GM23338 (cell line): ENCODE results near the gene NDUFA6. TPM values are rescaled to one million over a fixed set of nuclear protein-coding genes. Genes with fewer than 3 reads are reported as not detected.
A peak's percentile ranks its signal among the peaks of the same experiment; 100 is the strongest.

ENCODE experiments used
- ATAC-seq: fragments of 200-7000 bp; cut with Tn5 transposase; 3 replicates; pipeline ENCODE4 v1.9.1; 2020
- DNase-seq: peaks from one replicate; pipeline ENCODE4 v3.0.0-alpha.2; 2015; ENCODE audit warnings: low spot score
- H2AFZ ChIP-seq: fragments of 200-600 bp; sonication (generic); 2 replicates; pipeline ENCODE4 v1.8.0; 2016; ENCODE audit warnings: antibody characterized with exemption, mild to moderate bottlenecking, moderate library complexity
- H3F3A ChIP-seq: fragments of 200-600 bp; sonication (generic); replicated peaks from 2 replicates; pipeline ENCODE4 v1.8.0; 2017; ENCODE audit warnings: antibody characterized with exemption, mixed run types, low read depth
- H3K27ac ChIP-seq: fragments of 200-600 bp; sonication (generic); 2 replicates; pipeline ENCODE4 v1.6.1; 2016; ENCODE audit warnings: low read depth
- H3K27me3 ChIP-seq: fragments of 200-600 bp; sonication (generic); 2 replicates; pipeline ENCODE4 v1.8.0; 2016; ENCODE audit warnings: mild to moderate bottlenecking, mixed run types, moderate library complexity; ENCODE audit not compliant: insufficient read depth
- H3K36me3 ChIP-seq: fragments of 200-600 bp; sonication (generic); 2 replicates; pipeline ENCODE4 v1.8.0; 2016; ENCODE audit warnings: mild to moderate bottlenecking; ENCODE audit not compliant: insufficient read depth
- H3K4me1 ChIP-seq: fragments of 200-600 bp; sonication (generic); 2 replicates; pipeline ENCODE4 v1.8.0; 2016; ENCODE audit warnings: mild to moderate bottlenecking, moderate library complexity; ENCODE audit not compliant: insufficient read depth
- H3K4me2 ChIP-seq: fragments of 200-600 bp; sonication (generic); 2 replicates; pipeline ENCODE4 v1.7.1; 2017; ENCODE audit warnings: mixed run types
- H3K4me3 ChIP-seq: fragments of 200-600 bp; sonication (generic); 2 replicates; pipeline ENCODE4 v1.6.1; 2016; ENCODE audit warnings: mixed run types
- H3K79me2 ChIP-seq: fragments of 200-600 bp; sonication (generic); replicated peaks from 2 replicates; pipeline ENCODE4 v1.8.0; 2017; ENCODE audit warnings: mild to moderate bottlenecking; ENCODE audit not compliant: insufficient read depth
- H3K9me2 ChIP-seq: fragments of 200-600 bp; sonication (generic); 2 replicates; pipeline ENCODE4 v1.8.0; 2017; ENCODE audit not compliant: insufficient read depth
- H4K20me1 ChIP-seq: fragments of 200-600 bp; sonication (generic); replicated peaks from 2 replicates; pipeline ENCODE4 v1.8.0; 2017; ENCODE audit warnings: mild to moderate bottlenecking; ENCODE audit not compliant: insufficient read depth
- H3K27ac Mint-ChIP-seq: 2 replicates; pipeline ENCODE4 v1.8.0; 2020; ENCODE audit warnings: inconsistent platforms, mild to moderate bottlenecking, moderate library complexity, mixed read lengths
- H3K27me3 Mint-ChIP-seq: 3 replicates; pipeline ENCODE4 v1.8.0; 2022; ENCODE audit warnings: low read depth, mild to moderate bottlenecking, moderate library complexity, mixed read lengths, inconsistent platforms; ENCODE audit not compliant: insufficient read depth, poor library complexity
- H3K36me3 Mint-ChIP-seq: 3 replicates; pipeline ENCODE4 v1.8.0; 2021; ENCODE audit warnings: low read depth, mild to moderate bottlenecking, inconsistent platforms, moderate library complexity, mixed read lengths
- H3K4me1 Mint-ChIP-seq: 3 replicates; pipeline ENCODE4 v1.8.0; 2020; ENCODE audit warnings: mild to moderate bottlenecking, inconsistent platforms, mixed read lengths
- H3K4me3 Mint-ChIP-seq: 3 replicates; pipeline ENCODE4 v1.8.0; 2021; ENCODE audit warnings: moderate library complexity, mild to moderate bottlenecking, inconsistent platforms, mixed read lengths
- H3K9me3 Mint-ChIP-seq: 3 replicates; pipeline ENCODE4 v1.8.0; 2020; ENCODE audit warnings: moderate library complexity, mild to moderate bottlenecking, inconsistent platforms, mixed read lengths
- EZH2phosphoT487 ChIP-seq: fragments of 200-600 bp; sonication (generic); IDR thresholded peaks from one replicate; pipeline ENCODE4 v1.8.1; 2018; ENCODE audit warnings: antibody characterized with exemption; ENCODE audit not compliant: unreplicated experiment
- JUNB ChIP-seq: IDR thresholded peaks from one replicate; pipeline ENCODE4 v1.6.1; 2016; ENCODE audit warnings: antibody characterized with exemption; ENCODE audit not compliant: unreplicated experiment
- NANOG ChIP-seq: IDR thresholded peaks from 2 replicates; pipeline ENCODE4 v1.6.1; 2016; ENCODE audit warnings: antibody characterized with exemption, borderline replicate concordance
- POLR2AphosphoS5 ChIP-seq: IDR thresholded peaks from 2 replicates; pipeline ENCODE4 v1.6.1; 2016; ENCODE audit warnings: antibody characterized with exemption, low read depth
- STAT1 ChIP-seq: IDR thresholded peaks from one replicate; pipeline ENCODE4 v1.6.1; 2016; ENCODE audit warnings: antibody characterized with exemption; ENCODE audit not compliant: unreplicated experiment
- ZNF114 ChIP-seq: fragments of 250-450 bp; sonication (Bioruptor Pico); IDR thresholded peaks from 2 replicates; pipeline ENCODE4 v1.5.0; 2020; ENCODE audit warnings: mild to moderate bottlenecking, moderate library complexity
- ZNF331 ChIP-seq: fragments of 250-450 bp; sonication (Bioruptor Pico); IDR thresholded peaks from 2 replicates; pipeline ENCODE4 v1.5.0; 2020; ENCODE audit warnings: low read depth, mild to moderate bottlenecking, moderate library complexity
- polyA plus RNA-seq: library from polyadenylated mRNA; unstranded; fragments of >200 nt; fragmentation: Nextera tagmentation; extraction: Ambion mirVana; gene quantifications from 2 replicates; pipeline ENCODE4 v1.2.1, GENCODE V29; 2016
- total RNA-seq: library from RNA; depleted of rRNA; stranded (reverse); fragments of >200 nt; shearing (Covaris generic); gene quantifications from 2 replicates; pipeline ENCODE4 v1.2.3, GENCODE V29; 2014
- TF ChIP-seq, protein P1 (sequence below): IDR thresholded peaks from one replicate; pipeline ENCODE4 v1.6.1; 2018; ENCODE audit warnings: antibody characterized with exemption; ENCODE audit not compliant: unreplicated experiment
- TF ChIP-seq, protein P2 (sequence below): IDR thresholded peaks from 2 replicates; pipeline ENCODE4 v1.6.1; 2016; ENCODE audit warnings: antibody characterized with exemption
- TF ChIP-seq, protein P3 (sequence below), 2 experiments: fragments of 200-600 bp in 1 of 2; sonication (generic) in 1 of 2; conservative IDR thresholded peaks; 2 replicates each; pipeline versions ENCODE4 v1.5.1 to v1.6.1; 2016 to 2017; ENCODE audit warnings: antibody characterized with exemption in 2 of 2, low read depth in 2 of 2, mild to moderate bottlenecking in 2 of 2, moderate library complexity in 1 of 2
- TF ChIP-seq, protein P4 (sequence below): fragments of 250-450 bp; sonication (Bioruptor Pico); IDR thresholded peaks from 2 replicates; pipeline ENCODE4 v1.5.0; 2020; ENCODE audit warnings: mild to moderate bottlenecking, moderate library complexity

NDUFA6 gene
- total and polyA plus RNA-seq, 2 experiments from 2014 or later, result 69.8 to 433 TPM

DNA sequence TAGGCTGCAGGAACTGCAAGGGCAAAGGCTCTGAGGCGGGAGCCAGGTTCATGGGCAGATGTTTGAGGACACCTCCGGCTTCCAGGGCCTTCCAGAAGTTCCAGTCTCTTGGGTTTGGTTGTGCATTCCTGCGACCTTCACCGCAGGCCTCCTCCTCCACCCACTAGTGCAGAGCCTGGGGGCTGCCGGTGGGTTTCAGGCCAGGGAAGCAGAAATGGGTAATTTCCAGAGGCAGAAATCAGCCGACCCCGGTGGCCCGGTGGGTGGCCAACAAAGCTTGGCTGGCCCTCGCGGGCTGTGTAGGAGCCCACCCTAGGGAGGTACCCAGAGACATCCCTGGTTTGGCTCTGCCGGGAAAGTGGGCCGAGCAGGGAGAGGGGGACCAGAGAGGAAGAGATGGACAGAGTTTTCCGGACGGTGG is 16.9 kb downstream of the NDUFA6 start:
- Mint-ChIP-seq H3K4me3 (peak overlapping the region; percentile 64), H3K27ac (no peak overlapping the region), H3K27me3 (peaks cover 27% of the 10 kb centered on the region), H3K9me3 (no peaks in the 10 kb centered on the region; the same call in 2 of the 3 replicates), H3K36me3 (peaks cover 2% of the 10 kb centered on the region; the same call in 1 of the 3 replicates), H3K4me1 (peaks cover 26% of the 10 kb centered on the region)
- DNase-seq (no peak), ATAC-seq (no peak)
- Histone ChIP-seq H3K9me2 (no peaks in the 10 kb centered on the region), H3K4me3 (peak overlapping the region; percentile 57), H3K79me2 (no peaks in the 10 kb centered on the region; the same call in 1 of the 2 replicates), H3K36me3 (no peaks in the 10 kb centered on the region), H3K4me2 (peak overlapping the region; percentile 83), H4K20me1 (no peaks in the 10 kb centered on the region), H3F3A (peaks cover 21% of the 10 kb centered on the region), H3K27ac (no peak overlapping the region), H2AFZ (peak overlapping the region; percentile 80; the same call in 1 of the 2 replicates), H3K27me3 (peaks cover 11% of the 10 kb centered on the region), H3K4me1 (peaks cover 37% of the 10 kb centered on the region)
- TF ChIP-seq, protein P1, sequence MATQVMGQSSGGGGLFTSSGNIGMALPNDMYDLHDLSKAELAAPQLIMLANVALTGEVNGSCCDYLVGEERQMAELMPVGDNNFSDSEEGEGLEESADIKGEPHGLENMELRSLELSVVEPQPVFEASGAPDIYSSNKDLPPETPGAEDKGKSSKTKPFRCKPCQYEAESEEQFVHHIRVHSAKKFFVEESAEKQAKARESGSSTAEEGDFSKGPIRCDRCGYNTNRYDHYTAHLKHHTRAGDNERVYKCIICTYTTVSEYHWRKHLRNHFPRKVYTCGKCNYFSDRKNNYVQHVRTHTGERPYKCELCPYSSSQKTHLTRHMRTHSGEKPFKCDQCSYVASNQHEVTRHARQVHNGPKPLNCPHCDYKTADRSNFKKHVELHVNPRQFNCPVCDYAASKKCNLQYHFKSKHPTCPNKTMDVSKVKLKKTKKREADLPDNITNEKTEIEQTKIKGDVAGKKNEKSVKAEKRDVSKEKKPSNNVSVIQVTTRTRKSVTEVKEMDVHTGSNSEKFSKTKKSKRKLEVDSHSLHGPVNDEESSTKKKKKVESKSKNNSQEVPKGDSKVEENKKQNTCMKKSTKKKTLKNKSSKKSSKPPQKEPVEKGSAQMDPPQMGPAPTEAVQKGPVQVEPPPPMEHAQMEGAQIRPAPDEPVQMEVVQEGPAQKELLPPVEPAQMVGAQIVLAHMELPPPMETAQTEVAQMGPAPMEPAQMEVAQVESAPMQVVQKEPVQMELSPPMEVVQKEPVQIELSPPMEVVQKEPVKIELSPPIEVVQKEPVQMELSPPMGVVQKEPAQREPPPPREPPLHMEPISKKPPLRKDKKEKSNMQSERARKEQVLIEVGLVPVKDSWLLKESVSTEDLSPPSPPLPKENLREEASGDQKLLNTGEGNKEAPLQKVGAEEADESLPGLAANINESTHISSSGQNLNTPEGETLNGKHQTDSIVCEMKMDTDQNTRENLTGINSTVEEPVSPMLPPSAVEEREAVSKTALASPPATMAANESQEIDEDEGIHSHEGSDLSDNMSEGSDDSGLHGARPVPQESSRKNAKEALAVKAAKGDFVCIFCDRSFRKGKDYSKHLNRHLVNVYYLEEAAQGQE, result no peak
- TF ChIP-seq ZNF331 (CRISPR knock-in tag) (no peak), POLR2AphosphoS5 (no peak), NANOG (no peak), ZNF114 (no peak), STAT1 (no peak), JUNB (no peak), EZH2phosphoT487 (no peak)
- TF ChIP-seq, protein P2, sequence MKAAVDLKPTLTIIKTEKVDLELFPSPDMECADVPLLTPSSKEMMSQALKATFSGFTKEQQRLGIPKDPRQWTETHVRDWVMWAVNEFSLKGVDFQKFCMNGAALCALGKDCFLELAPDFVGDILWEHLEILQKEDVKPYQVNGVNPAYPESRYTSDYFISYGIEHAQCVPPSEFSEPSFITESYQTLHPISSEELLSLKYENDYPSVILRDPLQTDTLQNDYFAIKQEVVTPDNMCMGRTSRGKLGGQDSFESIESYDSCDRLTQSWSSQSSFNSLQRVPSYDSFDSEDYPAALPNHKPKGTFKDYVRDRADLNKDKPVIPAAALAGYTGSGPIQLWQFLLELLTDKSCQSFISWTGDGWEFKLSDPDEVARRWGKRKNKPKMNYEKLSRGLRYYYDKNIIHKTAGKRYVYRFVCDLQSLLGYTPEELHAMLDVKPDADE, result no peak
- TF ChIP-seq, protein P3, sequence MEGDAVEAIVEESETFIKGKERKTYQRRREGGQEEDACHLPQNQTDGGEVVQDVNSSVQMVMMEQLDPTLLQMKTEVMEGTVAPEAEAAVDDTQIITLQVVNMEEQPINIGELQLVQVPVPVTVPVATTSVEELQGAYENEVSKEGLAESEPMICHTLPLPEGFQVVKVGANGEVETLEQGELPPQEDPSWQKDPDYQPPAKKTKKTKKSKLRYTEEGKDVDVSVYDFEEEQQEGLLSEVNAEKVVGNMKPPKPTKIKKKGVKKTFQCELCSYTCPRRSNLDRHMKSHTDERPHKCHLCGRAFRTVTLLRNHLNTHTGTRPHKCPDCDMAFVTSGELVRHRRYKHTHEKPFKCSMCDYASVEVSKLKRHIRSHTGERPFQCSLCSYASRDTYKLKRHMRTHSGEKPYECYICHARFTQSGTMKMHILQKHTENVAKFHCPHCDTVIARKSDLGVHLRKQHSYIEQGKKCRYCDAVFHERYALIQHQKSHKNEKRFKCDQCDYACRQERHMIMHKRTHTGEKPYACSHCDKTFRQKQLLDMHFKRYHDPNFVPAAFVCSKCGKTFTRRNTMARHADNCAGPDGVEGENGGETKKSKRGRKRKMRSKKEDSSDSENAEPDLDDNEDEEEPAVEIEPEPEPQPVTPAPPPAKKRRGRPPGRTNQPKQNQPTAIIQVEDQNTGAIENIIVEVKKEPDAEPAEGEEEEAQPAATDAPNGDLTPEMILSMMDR (conservative IDR thresholded peaks at IDR 0.05; ENCODE audit: low read depth in 2 of 2), result no peak
- TF ChIP-seq, protein P4, sequence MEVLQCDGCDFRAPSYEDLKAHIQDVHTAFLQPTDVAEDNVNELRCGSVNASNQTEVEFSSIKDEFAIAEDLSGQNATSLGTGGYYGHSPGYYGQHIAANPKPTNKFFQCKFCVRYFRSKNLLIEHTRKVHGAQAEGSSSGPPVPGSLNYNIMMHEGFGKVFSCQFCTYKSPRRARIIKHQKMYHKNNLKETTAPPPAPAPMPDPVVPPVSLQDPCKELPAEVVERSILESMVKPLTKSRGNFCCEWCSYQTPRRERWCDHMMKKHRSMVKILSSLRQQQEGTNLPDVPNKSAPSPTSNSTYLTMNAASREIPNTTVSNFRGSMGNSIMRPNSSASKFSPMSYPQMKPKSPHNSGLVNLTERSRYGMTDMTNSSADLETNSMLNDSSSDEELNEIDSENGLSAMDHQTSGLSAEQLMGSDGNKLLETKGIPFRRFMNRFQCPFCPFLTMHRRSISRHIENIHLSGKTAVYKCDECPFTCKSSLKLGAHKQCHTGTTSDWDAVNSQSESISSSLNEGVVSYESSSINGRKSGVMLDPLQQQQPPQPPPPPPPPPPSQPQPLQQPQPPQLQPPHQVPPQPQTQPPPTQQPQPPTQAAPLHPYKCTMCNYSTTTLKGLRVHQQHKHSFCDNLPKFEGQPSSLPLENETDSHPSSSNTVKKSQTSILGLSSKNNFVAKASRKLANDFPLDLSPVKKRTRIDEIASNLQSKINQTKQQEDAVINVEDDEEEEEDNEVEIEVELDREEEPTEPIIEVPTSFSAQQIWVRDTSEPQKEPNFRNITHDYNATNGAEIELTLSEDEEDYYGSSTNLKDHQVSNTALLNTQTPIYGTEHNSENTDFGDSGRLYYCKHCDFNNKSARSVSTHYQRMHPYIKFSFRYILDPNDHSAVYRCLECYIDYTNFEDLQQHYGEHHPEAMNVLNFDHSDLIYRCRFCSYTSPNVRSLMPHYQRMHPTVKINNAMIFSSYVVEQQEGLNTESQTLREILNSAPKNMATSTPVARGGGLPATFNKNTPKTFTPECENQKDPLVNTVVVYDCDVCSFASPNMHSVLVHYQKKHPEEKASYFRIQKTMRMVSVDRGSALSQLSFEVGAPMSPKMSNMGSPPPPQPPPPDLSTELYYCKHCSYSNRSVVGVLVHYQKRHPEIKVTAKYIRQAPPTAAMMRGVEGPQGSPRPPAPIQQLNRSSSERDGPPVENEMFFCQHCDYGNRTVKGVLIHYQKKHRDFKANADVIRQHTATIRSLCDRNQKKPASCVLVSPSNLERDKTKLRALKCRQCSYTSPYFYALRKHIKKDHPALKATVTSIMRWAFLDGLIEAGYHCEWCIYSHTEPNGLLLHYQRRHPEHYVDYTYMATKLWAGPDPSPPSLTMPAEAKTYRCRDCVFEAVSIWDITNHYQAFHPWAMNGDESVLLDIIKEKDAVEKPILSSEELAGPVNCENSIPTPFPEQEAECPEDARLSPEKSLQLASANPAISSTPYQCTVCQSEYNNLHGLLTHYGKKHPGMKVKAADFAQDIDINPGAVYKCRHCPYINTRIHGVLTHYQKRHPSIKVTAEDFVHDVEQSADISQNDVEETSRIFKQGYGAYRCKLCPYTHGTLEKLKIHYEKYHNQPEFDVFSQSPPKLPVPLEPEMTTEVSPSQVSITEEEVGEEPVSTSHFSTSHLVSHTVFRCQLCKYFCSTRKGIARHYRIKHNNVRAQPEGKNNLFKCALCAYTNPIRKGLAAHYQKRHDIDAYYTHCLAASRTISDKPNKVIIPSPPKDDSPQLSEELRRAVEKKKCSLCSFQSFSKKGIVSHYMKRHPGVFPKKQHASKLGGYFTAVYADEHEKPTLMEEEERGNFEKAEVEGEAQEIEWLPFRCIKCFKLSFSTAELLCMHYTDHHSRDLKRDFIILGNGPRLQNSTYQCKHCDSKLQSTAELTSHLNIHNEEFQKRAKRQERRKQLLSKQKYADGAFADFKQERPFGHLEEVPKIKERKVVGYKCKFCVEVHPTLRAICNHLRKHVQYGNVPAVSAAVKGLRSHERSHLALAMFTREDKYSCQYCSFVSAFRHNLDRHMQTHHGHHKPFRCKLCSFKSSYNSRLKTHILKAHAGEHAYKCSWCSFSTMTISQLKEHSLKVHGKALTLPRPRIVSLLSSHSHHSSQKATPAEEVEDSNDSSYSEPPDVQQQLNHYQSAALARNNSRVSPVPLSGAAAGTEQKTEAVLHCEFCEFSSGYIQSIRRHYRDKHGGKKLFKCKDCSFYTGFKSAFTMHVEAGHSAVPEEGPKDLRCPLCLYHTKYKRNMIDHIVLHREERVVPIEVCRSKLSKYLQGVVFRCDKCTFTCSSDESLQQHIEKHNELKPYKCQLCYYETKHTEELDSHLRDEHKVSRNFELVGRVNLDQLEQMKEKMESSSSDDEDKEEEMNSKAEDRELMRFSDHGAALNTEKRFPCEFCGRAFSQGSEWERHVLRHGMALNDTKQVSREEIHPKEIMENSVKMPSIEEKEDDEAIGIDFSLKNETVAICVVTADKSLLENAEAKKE (CRISPR knock-in tag), result no peak
